Psoas muscle (tissue), 8 donors: ENCODE results near the gene ARFIP1. TPM values are rescaled to one million over a fixed set of nuclear protein-coding genes. Genes with fewer than 3 reads are reported as not detected.
A peak's percentile ranks its signal among the peaks of the same experiment; 100 is the strongest.

Experiments used
- ATAC-seq, 4 donors: fragments of 200-7000 bp; cut with Tn5 transposase; one replicate each; pipeline ENCODE4 v1.9.1; 2020; ENCODE audit warnings: moderate library complexity in 3 of 4, mild to moderate bottlenecking in 2 of 4
- DNase-seq, 2 donors: peaks; one replicate each; pipeline ENCODE4 v3.0.0-alpha.2; 2020
- H3K27ac ChIP-seq: fragments of 200-600 bp; one replicate; pipeline ENCODE4 v1.8.0; 2022
- H3K27me3 ChIP-seq, 3 donors: fragments of 200-600 bp in 1 of 3; one replicate each; pipeline versions ENCODE4 v1.6.1 to v1.8.0; 2013 to 2022; ENCODE audit warnings: low read length in 2 of 3, mild to moderate bottlenecking in 2 of 3, moderate library complexity in 1 of 3; ENCODE audit not compliant: insufficient read depth in 3 of 3
- H3K36me3 ChIP-seq, 2 donors: fragments of 200-600 bp in 1 of 2; one replicate each; pipeline versions ENCODE4 v1.6.1 to v1.8.0; 2013 to 2022; ENCODE audit warnings: low read depth in 1 of 2, mild to moderate bottlenecking in 1 of 2, moderate library complexity in 1 of 2; ENCODE audit not compliant: insufficient read depth in 1 of 2
- H3K4me1 ChIP-seq: fragments of 200-600 bp; one replicate; pipeline ENCODE4 v1.8.0; 2022
- H3K4me3 ChIP-seq: fragments of 200-600 bp; one replicate; pipeline ENCODE4 v1.8.0; 2022; ENCODE audit warnings: mild to moderate bottlenecking
- H3K9me3 ChIP-seq: fragments of 200-600 bp; one replicate; pipeline ENCODE4 v1.8.0; 2022
- WGBS, 3 donors: extraction: QIAGEN DNeasy Blood & Tissue Kit; methylation state at CpG; one replicate each; pipeline versions ENCODE4 v1.1.6 to v1.1.7; 2013; 5-methylcytosine and 5-hydroxymethylcytosine counted together
- intact Hi-C, 2 donors: fragments of 100-400 bp; cut with DNase I; formaldehyde crosslinking; loops; one replicate each; pipeline versions ENCODE4 v1.11.0 to v1.14.2; 2022
- polyA plus RNA-seq, 3 donors: library from polyadenylated mRNA; stranded (reverse); fragments of 200-250 nt; gene quantifications; one replicate each; pipeline ENCODE4 v1.2.3, GENCODE V29; 2013
- total RNA-seq, 4 donors: library from RNA; stranded (reverse); fragmentation: NEBNext Ultra II Directional in 2 of 4; extraction: Animal tissue kit (Norgen Biotek cat#: 25700) in 2 of 4; gene quantifications; one replicate each; pipeline versions ENCODE4 v1.2.1 to v1.2.4, GENCODE V29; 2021 to 2023
- TF ChIP-seq, protein P1 (sequence below): fragments of 200-600 bp; IDR thresholded peaks from one replicate; pipeline ENCODE4 v1.8.0; 2022; ENCODE audit warnings: antibody characterized with exemption
- donor health status: healthy with polysubstance abuse.
- donor health status: DM: no; HTN: no; CAD: no; lungs with moderate emphysema.
- donor health status: Bipolar disorder and iron deficiency.
- donor health status: healthy.
- donor health status: DM: yes; HTN: yes; CAD: no.
- donor health status: DM: no; HTN: no; CAD: no.
- donor health status: DM: no; HTN: no; CAD: no.
- donor health status: DM: yes; HTN: yes; CAD: no.

Gene ARFIP1
- total and polyA plus RNA-seq, 7 donors, result 6.8 to 15.7 (median 12.2) TPM

- no peaks in the 10 kb centered on the region for H3K9me3 ChIP-seq
- H3K4me1 ChIP-seq, result peaks cover 9% of the 10 kb centered on the region
- whole genome bisulfite sequencing, 3 donors, result 0 to 1% (median 1%) methylated on average over 71 to 93 of the region's 93 CpGs
- intact Hi-C loops, result no loop called here
- DNase-seq, result peak; percentile 18 to 57
- peak overlapping the region; percentile 78 for H3K4me3 ChIP-seq
- no peak overlapping the region for H3K27ac ChIP-seq
- ATAC-seq, result peak; percentile 31 to 52 (median 43)
- H3K27me3 ChIP-seq, result peaks cover 0 to 76% (median 22%) of the 10 kb centered on the region in 3 donors
- TF ChIP-seq, protein P1, sequence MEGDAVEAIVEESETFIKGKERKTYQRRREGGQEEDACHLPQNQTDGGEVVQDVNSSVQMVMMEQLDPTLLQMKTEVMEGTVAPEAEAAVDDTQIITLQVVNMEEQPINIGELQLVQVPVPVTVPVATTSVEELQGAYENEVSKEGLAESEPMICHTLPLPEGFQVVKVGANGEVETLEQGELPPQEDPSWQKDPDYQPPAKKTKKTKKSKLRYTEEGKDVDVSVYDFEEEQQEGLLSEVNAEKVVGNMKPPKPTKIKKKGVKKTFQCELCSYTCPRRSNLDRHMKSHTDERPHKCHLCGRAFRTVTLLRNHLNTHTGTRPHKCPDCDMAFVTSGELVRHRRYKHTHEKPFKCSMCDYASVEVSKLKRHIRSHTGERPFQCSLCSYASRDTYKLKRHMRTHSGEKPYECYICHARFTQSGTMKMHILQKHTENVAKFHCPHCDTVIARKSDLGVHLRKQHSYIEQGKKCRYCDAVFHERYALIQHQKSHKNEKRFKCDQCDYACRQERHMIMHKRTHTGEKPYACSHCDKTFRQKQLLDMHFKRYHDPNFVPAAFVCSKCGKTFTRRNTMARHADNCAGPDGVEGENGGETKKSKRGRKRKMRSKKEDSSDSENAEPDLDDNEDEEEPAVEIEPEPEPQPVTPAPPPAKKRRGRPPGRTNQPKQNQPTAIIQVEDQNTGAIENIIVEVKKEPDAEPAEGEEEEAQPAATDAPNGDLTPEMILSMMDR, result no peak
- H3K36me3 ChIP-seq, result no peaks in the 10 kb centered on the region
Observed at GRCh38 chr4:152936446-152937335, 156.9 kb downstream of the ARFIP1 start.

DNA sequence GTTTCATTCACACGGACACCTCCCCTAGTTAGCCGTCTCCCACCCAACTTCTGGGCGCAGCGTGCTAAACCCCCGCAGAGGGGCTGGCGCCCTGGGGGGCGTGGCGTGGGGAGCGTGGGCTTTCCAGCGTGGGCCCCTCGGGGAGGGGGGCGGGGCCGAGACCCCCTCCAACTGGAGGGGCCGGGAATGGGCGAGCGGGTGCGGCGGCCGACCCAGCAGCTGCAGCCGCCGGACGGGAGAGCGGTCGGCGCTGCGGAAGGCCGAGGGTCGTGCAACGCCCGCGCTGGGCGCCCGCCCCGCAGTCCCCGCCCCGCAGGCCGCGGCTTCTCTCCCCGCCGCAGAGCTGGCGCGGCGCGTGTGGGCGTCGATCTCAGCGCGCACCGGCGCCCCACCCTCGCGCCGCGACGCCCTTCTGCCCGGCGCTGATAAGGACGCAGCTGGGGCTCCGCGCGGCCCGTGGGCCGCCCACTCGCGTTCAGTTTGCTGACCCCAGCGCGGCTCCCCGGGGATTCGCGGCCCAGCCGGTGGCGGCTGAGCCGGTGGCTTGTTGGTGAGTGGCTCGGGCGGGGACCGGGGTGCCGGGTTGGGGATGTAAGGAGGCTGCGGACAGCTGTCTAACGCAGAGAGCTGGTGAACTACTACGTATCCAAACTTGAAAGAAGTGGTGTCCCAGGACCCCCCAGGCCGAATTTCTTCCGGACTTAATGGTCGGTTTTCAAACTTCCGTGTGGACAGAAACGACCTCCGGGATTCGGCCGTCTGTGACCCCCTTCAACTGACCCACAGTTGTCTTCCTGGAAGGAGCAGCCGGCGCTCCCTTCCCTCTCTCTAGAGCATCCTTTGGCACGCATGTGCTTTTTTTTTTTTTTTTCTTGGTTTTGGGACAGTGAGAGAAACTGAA lies 157.8 kb downstream of the ARFIP1 start:
- Histone ChIP-seq H3K9me3 (no peaks in the 10 kb centered on the region), H3K27ac (no peak overlapping the region), H3K4me1 (peaks cover 9% of the 10 kb centered on the region), H3K27me3 (peaks cover 0 to 76% (median 22%) of the 10 kb centered on the region in 3 donors), H3K4me3 (peak overlapping the region; percentile 78), H3K36me3 (no peaks in the 10 kb centered on the region)
- DNase-seq (peak; percentile 39 to 76), ATAC-seq (peak; percentile 15 to 65 (median 59))
- intact Hi-C loops, result no loop called here
- TF ChIP-seq, protein P1, result no peak
- WGBS, 3 donors, result 0 to 1% (median 1%) methylated on average over 53 to 91 of the region's 91 CpGs

DNA sequence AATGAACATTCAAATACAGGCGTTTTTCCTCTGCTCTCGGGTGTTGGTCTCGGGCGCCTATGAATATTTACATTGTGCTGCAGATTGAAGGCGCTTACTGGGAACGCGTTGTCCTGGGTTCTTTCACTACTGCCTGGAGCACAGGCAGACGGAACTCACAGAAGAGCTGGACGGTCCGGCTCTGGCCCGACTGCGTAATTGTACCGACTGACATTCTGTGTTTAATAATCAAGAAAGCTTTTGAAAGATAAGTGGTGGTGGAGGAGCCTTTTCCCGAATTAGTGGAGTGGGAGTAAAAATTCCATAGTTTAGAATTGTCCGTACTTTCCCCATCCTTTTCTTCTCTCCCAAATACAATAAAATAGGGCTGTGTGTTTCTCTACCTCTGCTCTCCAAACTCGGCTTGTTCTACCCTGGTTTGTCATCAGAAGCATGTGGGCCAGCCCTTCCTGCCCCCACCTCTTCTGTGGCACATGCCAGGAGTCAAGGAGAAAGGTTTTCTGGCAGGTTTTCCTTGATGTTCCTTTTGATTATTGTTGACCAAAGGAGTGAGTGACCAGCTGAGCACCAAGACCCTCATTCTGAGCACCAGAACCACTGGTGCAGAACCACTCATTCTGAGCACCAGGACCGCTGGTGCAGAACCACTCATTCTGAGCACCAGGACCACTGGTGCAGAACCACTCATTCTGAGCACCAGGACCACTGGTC lies 158.6 kb downstream of the ARFIP1 start:
- Histone ChIP-seq H3K27me3 (peaks cover 0 to 68% (median 22%) of the 10 kb centered on the region in 3 donors), H3K4me1 (peaks cover 9% of the 10 kb centered on the region), H3K27ac (no peak overlapping the region), H3K9me3 (no peaks in the 10 kb centered on the region), H3K36me3 (peaks cover 0 to 2% of the 10 kb centered on the region in 2 donors), H3K4me3 (peak overlapping the region; percentile 78)
- ATAC-seq (peak in 1 of 4 donors; percentile 32), DNase-seq (no peak)
- WGBS, 3 donors, result 11 to 14% (median 13%) methylated on average over 17 of the region's 17 CpGs
- intact Hi-C loops, result no loop called here
- TF ChIP-seq, protein P1, result no peak

- H3K4me3 ChIP-seq, result no peak overlapping the region
- H3K9me3 ChIP-seq, result no peaks in the 10 kb centered on the region
- no peak for ATAC-seq
- no peak for DNase-seq
- H3K27ac ChIP-seq, result no peak overlapping the region
- peaks cover 9% of the 10 kb centered on the region for H3K4me1 ChIP-seq
- H3K36me3 ChIP-seq, result peaks cover 0 to 2% of the 10 kb centered on the region in 2 donors
- intact Hi-C loops, result no loop called here
- TF ChIP-seq, protein P1, result no peak
- 94 to 96% (median 95%) methylated on average over 2 of the region's 2 CpGs for WGBS, 3 donors
- peaks cover 0 to 58% (median 22%) of the 10 kb centered on the region in 3 donors for H3K27me3 ChIP-seq
Observed at GRCh38 chr4:152939621-152940020, 159.9 kb downstream of the ARFIP1 start.
